ENCODE data around the gene STON2. TPM values are rescaled to one million over a fixed set of nuclear protein-coding genes. Genes with fewer than 3 reads are reported as not detected.
A peak's percentile ranks its signal among the peaks of the same experiment; 100 is the strongest.

The STON2 gene
- total RNA-seq, 4 donors from 2014 or later: 69.8 to 202 (median 97.0) TPM

DNA sequence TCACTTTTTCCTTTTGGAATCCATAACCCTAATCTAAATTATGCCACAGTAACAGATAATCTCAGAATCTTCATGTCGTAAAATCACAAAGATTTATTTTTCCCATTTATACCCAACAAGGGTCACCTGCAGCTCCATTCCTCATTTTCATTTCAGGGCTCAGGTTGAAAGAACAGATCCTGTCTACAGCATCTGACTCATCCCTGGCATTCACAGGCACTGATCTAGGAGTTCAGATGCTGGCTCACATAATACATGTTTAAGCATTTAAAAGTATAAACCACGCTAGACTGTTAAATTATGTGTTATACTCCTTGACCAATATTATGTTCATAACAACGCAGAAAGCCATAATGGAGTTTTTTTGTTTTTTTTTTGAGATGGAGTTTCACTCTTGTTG is 58.3 kb downstream of the STON2 start:
- no peaks in the 10 kb centered on the region for H3K36me3 ChIP-seq
- 96 to 97% methylated on average over 3 of the region's 3 CpGs for WGBS, 2 donors
- no peak overlapping the region for H3K4me3 ChIP-seq (replicated peaks in 1 of 3)
- peaks cover 19 to 26% of the 10 kb centered on the region in 2 donors for H3K4me1 ChIP-seq
- DNase-seq: no peak
- intact Hi-C loops (cut with DNase I): no loop called here
- no peaks in the 10 kb centered on the region for H3K9me3 ChIP-seq
- H3K27ac ChIP-seq: peak overlapping the region in 1 of 3 donors; percentile 55
- no peaks in the 10 kb centered on the region for H3K27me3 ChIP-seq
- TF ChIP-seq, protein P1, sequence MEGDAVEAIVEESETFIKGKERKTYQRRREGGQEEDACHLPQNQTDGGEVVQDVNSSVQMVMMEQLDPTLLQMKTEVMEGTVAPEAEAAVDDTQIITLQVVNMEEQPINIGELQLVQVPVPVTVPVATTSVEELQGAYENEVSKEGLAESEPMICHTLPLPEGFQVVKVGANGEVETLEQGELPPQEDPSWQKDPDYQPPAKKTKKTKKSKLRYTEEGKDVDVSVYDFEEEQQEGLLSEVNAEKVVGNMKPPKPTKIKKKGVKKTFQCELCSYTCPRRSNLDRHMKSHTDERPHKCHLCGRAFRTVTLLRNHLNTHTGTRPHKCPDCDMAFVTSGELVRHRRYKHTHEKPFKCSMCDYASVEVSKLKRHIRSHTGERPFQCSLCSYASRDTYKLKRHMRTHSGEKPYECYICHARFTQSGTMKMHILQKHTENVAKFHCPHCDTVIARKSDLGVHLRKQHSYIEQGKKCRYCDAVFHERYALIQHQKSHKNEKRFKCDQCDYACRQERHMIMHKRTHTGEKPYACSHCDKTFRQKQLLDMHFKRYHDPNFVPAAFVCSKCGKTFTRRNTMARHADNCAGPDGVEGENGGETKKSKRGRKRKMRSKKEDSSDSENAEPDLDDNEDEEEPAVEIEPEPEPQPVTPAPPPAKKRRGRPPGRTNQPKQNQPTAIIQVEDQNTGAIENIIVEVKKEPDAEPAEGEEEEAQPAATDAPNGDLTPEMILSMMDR (IDR thresholded peaks at IDR 0.05): no peak
- no peak for TF ChIP-seq POLR2A (IDR thresholded peaks at IDR 0.05)

DNA sequence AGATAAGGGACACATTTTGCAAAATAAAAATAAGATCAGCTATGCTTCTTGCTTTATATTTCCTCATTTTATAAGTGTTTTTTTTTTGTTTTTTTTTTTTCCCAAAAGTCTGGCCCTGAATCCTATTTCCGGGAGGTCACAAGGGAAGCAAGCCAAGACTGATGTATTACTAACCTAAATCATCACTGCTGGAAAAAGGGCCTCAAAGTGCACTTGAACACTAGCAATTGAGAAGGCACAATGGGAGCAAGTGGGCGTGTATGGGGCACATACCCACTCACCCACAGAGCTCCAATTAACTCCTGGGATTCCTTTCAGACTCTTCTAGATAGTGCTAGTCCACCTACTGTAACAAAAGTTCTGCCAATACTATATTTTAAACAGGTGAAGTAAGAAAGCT is 58.8 kb downstream of the STON2 start:
- no peak for TF ChIP-seq POLR2A (IDR thresholded peaks at IDR 0.05)
- TF ChIP-seq, protein P1 (IDR thresholded peaks at IDR 0.05): no peak
- Histone ChIP-seq H3K27me3 (no peaks in the 10 kb centered on the region), H3K27ac (peak overlapping the region; percentile 55 to 67 (median 55)), H3K36me3 (no peaks in the 10 kb centered on the region), H3K4me3 (replicated peaks in 1 of 3) (no peak overlapping the region), H3K9me3 (no peaks in the 10 kb centered on the region), H3K4me1 (peaks cover 19 to 28% of the 10 kb centered on the region in 2 donors)
- peak; percentile 51 to 72 for DNase-seq
- intact Hi-C loops (cut with DNase I): no loop called here
- 14 to 15% methylated on average over 2 of the region's 2 CpGs for WGBS, 2 donors

DNA sequence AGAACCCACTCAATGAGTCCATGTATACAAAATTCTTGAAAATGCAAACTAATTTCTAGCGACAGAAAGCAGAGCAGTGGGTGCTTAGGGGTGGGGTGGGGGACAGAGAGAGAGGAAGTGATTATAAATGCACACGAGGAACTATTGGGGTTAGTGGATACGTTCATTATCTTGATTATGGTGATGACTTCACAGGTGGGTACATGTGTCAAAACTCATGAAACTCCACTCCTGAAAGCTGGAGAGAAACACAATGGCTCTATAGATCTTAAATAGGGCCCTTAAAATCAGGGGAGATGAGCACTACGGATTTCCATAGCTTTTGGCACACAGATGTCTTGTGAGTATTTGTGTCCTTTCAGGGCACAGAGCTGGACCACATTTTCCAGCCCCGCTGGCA is 59.9 kb downstream of the STON2 start:
- Histone ChIP-seq H3K27ac (peak overlapping the region; percentile 55 to 67 (median 55)), H3K4me3 (replicated peaks in 1 of 3) (no peak overlapping the region), H3K36me3 (no peaks in the 10 kb centered on the region), H3K27me3 (no peaks in the 10 kb centered on the region), H3K4me1 (peaks cover 19 to 37% of the 10 kb centered on the region in 2 donors), H3K9me3 (no peaks in the 10 kb centered on the region)
- no peak for DNase-seq
- TF ChIP-seq, protein P1 (IDR thresholded peaks at IDR 0.05): no peak
- TF ChIP-seq POLR2A (IDR thresholded peaks at IDR 0.05): no peak
- intact Hi-C loops (cut with DNase I): no loop called here
- WGBS, 2 donors: 85 to 90% methylated on average over 5 of the region's 5 CpGs

DNA sequence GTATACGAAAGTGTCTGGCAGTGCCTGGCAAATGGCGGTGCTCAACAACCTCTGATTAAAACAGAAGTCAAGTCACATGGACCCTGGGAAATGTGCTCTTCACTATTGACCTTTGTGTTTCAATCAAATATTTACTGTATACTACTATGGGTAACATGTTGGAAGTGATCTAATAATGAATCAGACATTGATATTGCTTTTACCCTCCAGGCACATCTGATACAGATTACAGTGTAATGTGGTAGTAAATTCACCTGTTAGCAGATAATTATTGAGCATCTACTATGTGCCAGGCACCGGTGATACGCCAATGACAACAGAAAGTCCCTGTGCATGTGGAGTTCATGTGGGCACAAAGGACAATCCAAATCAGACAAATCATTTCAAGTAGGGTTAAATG is 63.1 kb downstream of the STON2 start:
- Histone ChIP-seq H3K36me3 (no peaks in the 10 kb centered on the region), H3K27me3 (no peaks in the 10 kb centered on the region), H3K4me3 (replicated peaks in 1 of 3) (no peak overlapping the region), H3K27ac (no peak overlapping the region), H3K4me1 (peaks cover 12 to 23% of the 10 kb centered on the region in 2 donors), H3K9me3 (no peaks in the 10 kb centered on the region)
- 95 to 97% methylated on average over 4 of the region's 4 CpGs for WGBS, 2 donors
- TF ChIP-seq, protein P1 (IDR thresholded peaks at IDR 0.05): no peak
- no peak for TF ChIP-seq POLR2A (IDR thresholded peaks at IDR 0.05)
- DNase-seq: no peak
- intact Hi-C loops (cut with DNase I): no loop called here

DNA sequence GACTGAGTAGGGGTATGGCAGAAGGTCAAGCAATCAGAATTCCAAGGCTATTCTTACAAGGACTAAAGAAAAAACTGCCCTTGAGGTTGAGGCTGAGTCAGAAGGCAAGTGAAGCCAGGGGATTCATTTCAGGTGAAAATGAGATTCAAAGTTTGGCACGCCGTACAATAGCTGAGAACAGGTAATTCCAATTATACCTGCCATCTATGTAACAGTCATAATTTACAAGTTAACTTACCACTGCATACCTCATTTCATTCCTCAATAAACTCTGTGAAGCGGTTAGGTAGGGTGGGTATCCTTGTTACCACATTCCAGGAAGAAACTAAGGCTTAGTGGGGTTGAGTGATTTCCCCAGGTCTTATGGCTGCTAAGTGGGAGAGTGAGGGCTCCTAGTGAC is 64.1 kb downstream of the STON2 start:
- Histone ChIP-seq H3K27ac (no peak overlapping the region), H3K4me3 (replicated peaks in 1 of 3) (no peak overlapping the region), H3K27me3 (no peaks in the 10 kb centered on the region), H3K36me3 (no peaks in the 10 kb centered on the region), H3K4me1 (peaks cover 1 to 20% of the 10 kb centered on the region in 2 donors), H3K9me3 (no peaks in the 10 kb centered on the region)
- intact Hi-C loops (cut with DNase I): no loop called here
- no peak for DNase-seq
- no peak for TF ChIP-seq POLR2A (IDR thresholded peaks at IDR 0.05)
- TF ChIP-seq, protein P1 (IDR thresholded peaks at IDR 0.05): no peak
- WGBS, 2 donors: 70 to 75% methylated on average over 3 of the region's 3 CpGs
